Measurements from ENCODE around the gene PIAS4.

Gene PIAS4

GRCh38 chr19:4077800-4078684 lies 70.5 kb downstream of the PIAS4 start:
- DNase-seq (ENCODE audit: low spot score), result no peak

- DNase-seq (ENCODE audit: low spot score), result no peak
Observed at GRCh38 chr19:4080473-4080872, 72.9 kb downstream of the PIAS4 start.

- no peak for DNase-seq (ENCODE audit: low spot score)
Observed at GRCh38 chr19:4081441-4082129, 74.0 kb downstream of the PIAS4 start.

GRCh38 chr19:4082172-4082571 lies 74.6 kb downstream of the PIAS4 start:
- DNase-seq (ENCODE audit: low spot score), result no peak

- DNase-seq (ENCODE audit: low spot score), result peak; percentile 42
Observed at GRCh38 chr19:4083677-4084546, 76.4 kb downstream of the PIAS4 start.

GRCh38 chr19:4084547-4084877 lies 77.0 kb downstream of the PIAS4 start:
- DNase-seq (ENCODE audit: low spot score), result no peak

- DNase-seq (ENCODE audit: low spot score), result no peak
Observed at GRCh38 chr19:4086411-4086867, 78.9 kb downstream of the PIAS4 start.

GRCh38 chr19:4087787-4088679 lies 80.5 kb downstream of the PIAS4 start:
- no peak for DNase-seq (ENCODE audit: low spot score)

GRCh38 chr19:4088975-4089374 lies 81.4 kb downstream of the PIAS4 start:
- DNase-seq (ENCODE audit: low spot score), result peak; percentile 66
